OCI-M1 (cell line): ENCODE measurements around the gene ZGPAT.
"Not testable (repeated sequence)": the region's sequence is repeated elsewhere in the genome, so short reads cannot be mapped to it uniquely, and the experiment has no call there.

ENCODE experiments used
- DNase-seq: peaks from one replicate; lab custom pipeline; 2025; lab: John Stamatoyannopoulos, UW

The ZGPAT gene

GRCh38 chr20:63766695-63767426 lies 59.0 kb downstream of the ZGPAT start:
- DNase-seq, result no peak

- DNase-seq, result no peak
These were observed 59.6 kb downstream of the ZGPAT start for GRCh38 chr20:63767456-63767855.

- DNase-seq, result no peak
These were observed 60.0 kb downstream of the ZGPAT start for GRCh38 chr20:63767886-63768285.

GRCh38 chr20:63768591-63769515 lies 61.0 kb downstream of the ZGPAT start:
- DNase-seq, result no peak

- DNase-seq, result no peak
These were observed 62.1 kb downstream of the ZGPAT start for GRCh38 chr20:63769891-63770474.

- no peak for DNase-seq
These were observed 63.3 kb downstream of the ZGPAT start for GRCh38 chr20:63771046-63771707.

GRCh38 chr20:63772781-63773518 lies 65.1 kb downstream of the ZGPAT start:
- peak; percentile 32 for DNase-seq

- no peak for DNase-seq
These were observed 65.9 kb downstream of the ZGPAT start for GRCh38 chr20:63773571-63774241.

GRCh38 chr20:63774306-63774705 lies 66.5 kb downstream of the ZGPAT start:
- DNase-seq, result no peak

GRCh38 chr20:63775096-63775978 lies 67.5 kb downstream of the ZGPAT start:
- no peak for DNase-seq

GRCh38 chr20:63776875-63777274 lies 69.0 kb downstream of the ZGPAT start:
- DNase-seq, result not testable (repeated sequence)

- DNase-seq, result no peak
These were observed 69.8 kb downstream of the ZGPAT start for GRCh38 chr20:63777614-63778013.

GRCh38 chr20:63778034-63778752 lies 70.4 kb downstream of the ZGPAT start:
- DNase-seq, result no peak

- no peak for DNase-seq
These were observed 71.0 kb downstream of the ZGPAT start for GRCh38 chr20:63778857-63779256.

- no peak for DNase-seq
These were observed 73.3 kb downstream of the ZGPAT start for GRCh38 chr20:63781181-63781580.

- no peak for DNase-seq
These were observed 74.2 kb downstream of the ZGPAT start for GRCh38 chr20:63782051-63782471.

GRCh38 chr20:63782521-63782971 lies 74.7 kb downstream of the ZGPAT start:
- DNase-seq, result no peak

- DNase-seq, result no peak
These were observed 76.1 kb downstream of the ZGPAT start for GRCh38 chr20:63783970-63784369.

- no peak for DNase-seq
These were observed 77.9 kb downstream of the ZGPAT start for GRCh38 chr20:63785691-63786131.
